ENCODE data around the gene SUPT6H. TPM values are rescaled to one million over a fixed set of nuclear protein-coding genes. Genes with fewer than 3 reads are reported as not detected.

Gene SUPT6H
- polyA plus RNA-seq, 1 donor from 2014 or later: 19.0 TPM

DNA sequence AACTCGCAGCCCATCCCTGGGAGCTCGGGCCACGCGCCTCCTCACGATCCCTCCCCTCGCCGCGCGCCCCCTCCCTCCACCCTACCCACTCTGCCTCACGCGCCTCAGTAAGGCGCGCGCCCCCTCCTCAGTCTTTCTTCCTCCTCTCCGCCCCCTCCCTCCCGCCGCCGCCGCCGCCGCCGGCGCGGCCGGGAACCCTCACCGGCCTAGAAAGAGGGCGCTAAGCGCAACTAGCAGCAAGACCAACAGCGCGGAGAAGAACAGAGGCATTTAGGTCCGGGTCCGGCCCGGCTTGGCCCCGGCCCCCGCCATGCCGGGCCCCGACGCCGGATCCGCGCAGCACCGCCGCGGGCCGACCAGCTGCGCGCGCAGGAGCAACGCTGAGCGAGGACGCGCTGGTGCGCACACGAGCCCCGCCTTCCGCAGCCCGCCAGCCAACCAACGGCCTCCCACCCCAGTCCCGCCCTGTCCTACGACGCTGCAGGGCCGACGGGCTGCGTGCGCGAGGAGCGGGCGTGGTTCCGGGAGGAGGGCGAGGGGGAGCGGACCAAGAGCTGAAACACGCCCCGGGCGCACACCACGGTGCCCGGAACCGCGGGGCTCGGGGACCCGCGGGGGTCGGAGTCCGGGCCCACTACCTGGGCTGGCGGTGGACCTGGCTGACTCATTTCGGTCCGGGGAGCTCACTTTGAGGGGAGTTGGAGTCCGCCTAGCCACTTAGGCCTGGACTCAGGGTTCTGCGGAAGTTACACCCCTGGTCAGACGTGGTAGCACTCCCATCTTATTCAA, 17.0 kb upstream of the SUPT6H start, which contains the start of gene BLTP2:
Gene BLTP2 (minus strand): TSS at position 372 of the 789 bp plus-strand sequence. CDS start 102 bp downstream, at position 270.
- Histone ChIP-seq H3K4me3 (ENCODE audit: low read length) (peak within 1 kb of the TSS; percentile 78), H3K27me3 (ENCODE audit: insufficient read depth, low read depth, low read length) (no peaks in the 10 kb centered on the region), H3K9me2 (ENCODE audit: insufficient read depth, low read length) (no peaks in the 10 kb centered on the region), H3K9me3 (ENCODE audit: low read length) (no peaks in the 10 kb centered on the region), H3F3A (ENCODE audit: insufficient read depth, low read length, poor library complexity, severe bottlenecking) (peaks cover 4% of the 10 kb centered on the region), H3K36me3 (ENCODE audit: insufficient read depth, low read length) (no peaks in the 10 kb centered on the region), H4K20me1 (ENCODE audit: insufficient read depth) (no peaks in the 10 kb centered on the region), H3K79me2 (replicated peaks; ENCODE audit: insufficient read depth, low read length) (peaks cover 21% of the 10 kb centered on the region), H3K9ac (ENCODE audit: low read length) (peak within 1 kb of the TSS; percentile 85), H3K27ac (ENCODE audit: low read length) (peak within 1 kb of the TSS; percentile 90), H3K4me2 (ENCODE audit: low read length) (peak within 1 kb of the TSS; percentile 92), H2AFZ (ENCODE audit: low read depth, low read length) (peak within 1 kb of the TSS; percentile 84)
- TF ChIP-seq CTCF (IDR thresholded peaks at IDR 0.05; ENCODE audit: poor library complexity, severe bottlenecking) (peak; percentile 22), POLR2AphosphoS5 (IDR thresholded peaks at IDR 0.05) (peak; percentile 88), REST (IDR thresholded peaks at IDR 0.05; ENCODE audit: borderline replicate concordance) (peak; percentile 16), TAF1 (IDR thresholded peaks at IDR 0.05; ENCODE audit: low read depth) (no peak), SMC3 (conservative IDR thresholded peaks at IDR 0.05; ENCODE audit: poor library complexity) (no peak), MXI1 (conservative IDR thresholded peaks at IDR 0.05; ENCODE audit: poor library complexity, severe bottlenecking) (peak; percentile 67)

DNA sequence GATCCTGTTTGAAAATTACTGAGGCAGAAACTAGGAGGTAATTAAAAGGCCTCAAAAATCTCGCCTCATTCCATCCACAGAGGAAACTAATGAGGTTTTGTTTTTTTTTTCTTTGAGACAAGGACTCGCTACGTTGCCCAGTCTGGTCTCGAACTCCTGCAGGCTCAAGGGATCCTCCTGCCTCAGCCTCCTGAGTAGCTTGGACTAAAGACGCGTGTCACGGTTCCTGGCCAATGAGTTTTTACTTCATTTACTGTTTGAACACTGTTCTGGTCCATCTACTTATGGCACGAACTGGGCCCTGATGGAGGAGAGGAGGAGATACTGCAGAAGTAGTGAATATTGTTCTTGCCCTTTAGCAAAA, 16.4 kb upstream of the SUPT6H start:
- TF ChIP-seq EP300 (conservative IDR thresholded peaks at IDR 0.05; ENCODE audit: poor library complexity, severe bottlenecking) (no peak), REST (IDR thresholded peaks at IDR 0.05; ENCODE audit: borderline replicate concordance) (no peak), POLR2AphosphoS5 (IDR thresholded peaks at IDR 0.05) (no peak), CTCF (IDR thresholded peaks at IDR 0.05; ENCODE audit: poor library complexity, severe bottlenecking) (no peak), MXI1 (conservative IDR thresholded peaks at IDR 0.05; ENCODE audit: poor library complexity, severe bottlenecking) (no peak), SMC3 (conservative IDR thresholded peaks at IDR 0.05; ENCODE audit: poor library complexity) (no peak), TAF1 (IDR thresholded peaks at IDR 0.05; ENCODE audit: low read depth) (no peak), RAD21 (conservative IDR thresholded peaks at IDR 0.05) (no peak), EZH2 (IDR thresholded peaks at IDR 0.05; ENCODE audit: borderline replicate concordance, insufficient read depth, low read length, poor library complexity, severe bottlenecking) (no peak)
- Histone ChIP-seq H3K27ac (ENCODE audit: low read length) (peak overlapping the region; percentile 90), H3K79me2 (replicated peaks; ENCODE audit: insufficient read depth, low read length) (peaks cover 21% of the 10 kb centered on the region), H3K4me3 (ENCODE audit: low read length) (peak overlapping the region; percentile 78), H3K9ac (ENCODE audit: low read length) (peak overlapping the region; percentile 85), H3K9me3 (ENCODE audit: low read length) (no peaks in the 10 kb centered on the region), H3F3A (ENCODE audit: insufficient read depth, low read length, poor library complexity, severe bottlenecking) (peaks cover 4% of the 10 kb centered on the region), H3K27me3 (ENCODE audit: insufficient read depth, low read depth, low read length) (no peaks in the 10 kb centered on the region), H4K20me1 (ENCODE audit: insufficient read depth) (no peaks in the 10 kb centered on the region), H3K9me2 (ENCODE audit: insufficient read depth, low read length) (no peaks in the 10 kb centered on the region), H3K36me3 (ENCODE audit: insufficient read depth, low read length) (no peaks in the 10 kb centered on the region), H3K4me2 (ENCODE audit: low read length) (peak overlapping the region; percentile 71), H2AFZ (ENCODE audit: low read depth, low read length) (peak overlapping the region; percentile 10)
